Hematopoietic multipotent progenitor cell treated with erythropoietin and hydrocortisone succinate and interleukin-3 and kit ligand, for 15 days (in vitro differentiated cells): ENCODE data around the gene MPP4.
"Not testable (repeated sequence)": the region's sequence is repeated elsewhere in the genome, so short reads cannot be mapped to it uniquely, and the experiment has no call there.

Source experiments
- DNase-seq: peaks from one replicate; pipeline ENCODE4 v3.0.0-alpha.2; 2015; ENCODE audit warnings: low spot score

Gene MPP4

DNA sequence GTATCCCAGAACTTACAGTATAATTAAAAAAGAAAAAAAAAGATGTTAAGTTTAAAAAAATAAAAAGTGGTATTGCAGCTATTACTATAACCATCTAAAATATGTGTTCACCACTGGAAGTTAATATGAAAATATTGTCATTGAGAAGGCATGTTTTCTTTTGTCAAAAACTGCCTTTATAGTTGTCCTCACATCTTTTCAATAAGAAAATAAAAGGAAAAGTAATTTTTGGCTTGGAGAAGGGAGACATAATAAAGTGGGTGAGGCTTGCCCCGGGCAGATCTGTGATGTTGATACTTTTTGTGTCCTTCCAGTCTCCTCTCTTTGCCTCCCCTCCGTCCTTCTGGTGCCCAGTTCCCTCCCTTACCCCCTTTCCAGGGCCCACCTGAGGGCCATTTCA is 24.9 kb downstream of the MPP4 start:
- no peak for DNase-seq

DNA sequence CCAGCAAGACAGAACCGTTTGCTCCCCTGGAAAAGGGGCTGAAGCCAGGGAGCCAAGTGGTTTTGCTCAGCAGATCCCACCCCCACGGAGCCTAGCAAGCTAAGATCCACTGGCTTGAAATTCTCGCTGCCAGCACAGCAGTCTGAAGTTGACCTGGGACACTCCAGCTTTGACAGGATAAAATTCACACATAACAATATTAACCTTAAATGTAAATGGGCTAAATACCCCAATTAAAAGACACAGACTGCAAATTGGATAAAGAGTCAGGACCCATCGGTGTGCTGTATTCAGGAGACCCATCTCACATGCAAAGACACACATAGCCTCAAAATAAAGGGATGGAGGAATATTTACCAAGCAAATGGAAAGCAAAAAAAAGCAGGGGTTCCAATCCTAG is 27.2 kb downstream of the MPP4 start:
- DNase-seq: not testable (repeated sequence)

DNA sequence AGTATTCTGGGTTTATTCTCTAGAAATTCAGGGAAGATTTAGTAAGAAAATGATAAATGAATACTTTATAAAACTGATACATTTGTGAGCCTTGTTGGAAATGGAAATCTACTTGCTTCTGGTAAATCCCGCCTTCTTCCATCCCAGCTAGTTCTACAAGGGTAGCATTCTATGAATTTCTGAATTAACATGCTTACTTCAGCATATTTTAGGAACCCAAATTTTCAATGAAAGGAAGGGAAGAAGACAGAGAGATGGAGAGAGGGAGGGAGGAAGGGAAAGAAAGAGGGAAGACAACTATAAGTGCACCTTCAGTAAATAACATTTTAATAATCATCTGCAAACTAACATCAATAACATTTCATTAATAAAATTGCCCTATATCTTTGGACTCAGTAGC is 28.6 kb downstream of the MPP4 start:
- no peak for DNase-seq

DNA sequence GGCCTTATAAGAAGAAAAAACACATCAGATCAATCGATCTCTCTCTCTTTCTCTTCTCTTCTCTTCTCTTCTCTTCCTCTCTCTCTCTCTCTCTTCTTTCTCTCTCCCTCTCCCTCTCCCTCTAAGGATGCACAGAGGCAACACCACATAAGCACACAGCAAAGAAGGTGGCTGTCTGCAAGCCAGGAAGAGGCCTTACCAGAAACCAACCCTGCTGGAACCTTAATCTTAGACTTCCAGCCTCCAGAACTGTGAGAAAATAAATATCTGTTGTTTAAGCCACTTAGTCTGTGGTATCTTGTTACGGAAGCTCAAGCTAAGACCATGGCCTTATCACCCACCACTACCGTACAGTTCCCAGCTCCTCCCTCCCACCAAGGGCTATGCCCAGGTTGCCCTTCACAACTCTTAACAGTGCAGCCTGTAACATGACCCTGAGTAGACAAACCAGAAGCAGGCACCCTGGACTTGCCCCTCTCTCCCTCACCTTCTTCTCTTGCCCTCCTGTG is 30.0 kb downstream of the MPP4 start:
- no peak for DNase-seq

DNA sequence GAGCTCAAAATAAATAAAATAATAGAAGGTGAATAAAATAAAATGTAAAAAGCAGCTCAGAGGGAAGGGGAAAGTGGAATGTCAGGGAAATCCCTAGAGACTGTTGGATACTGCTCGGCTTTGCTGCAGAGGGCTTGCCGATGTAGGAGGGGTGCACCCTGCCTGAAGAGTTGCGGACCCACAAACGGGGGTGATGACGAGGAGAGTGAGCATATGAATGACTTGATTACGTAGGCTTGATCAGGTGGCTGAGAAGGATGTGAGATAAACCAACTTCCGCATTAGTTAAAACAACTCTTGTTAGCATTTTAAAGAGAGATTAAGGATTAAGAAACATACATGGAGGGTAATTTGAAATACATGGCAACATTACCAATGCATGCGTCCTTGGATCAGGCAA is 34.1 kb downstream of the MPP4 start:
- DNase-seq: no peak

DNA sequence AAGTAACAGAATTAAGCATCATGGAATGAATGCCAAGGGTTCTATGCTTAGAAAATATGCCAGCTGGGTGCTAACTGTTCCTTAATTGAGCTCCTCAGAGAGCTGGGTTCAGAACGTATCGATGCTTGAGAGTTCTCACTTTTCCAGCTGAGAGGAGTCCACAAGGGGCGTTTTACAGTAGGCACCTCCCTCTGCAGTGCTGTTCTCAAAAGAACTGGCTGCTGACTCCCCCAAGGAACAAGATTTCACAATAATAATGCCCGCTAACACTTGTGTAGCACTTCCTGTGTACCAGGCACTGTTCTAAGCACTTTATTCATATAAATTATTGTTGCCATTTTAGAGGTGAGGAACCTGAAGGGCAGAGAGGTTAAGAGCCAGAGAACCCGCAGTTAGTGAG is 37.1 kb downstream of the MPP4 start:
- no peak for DNase-seq

DNA sequence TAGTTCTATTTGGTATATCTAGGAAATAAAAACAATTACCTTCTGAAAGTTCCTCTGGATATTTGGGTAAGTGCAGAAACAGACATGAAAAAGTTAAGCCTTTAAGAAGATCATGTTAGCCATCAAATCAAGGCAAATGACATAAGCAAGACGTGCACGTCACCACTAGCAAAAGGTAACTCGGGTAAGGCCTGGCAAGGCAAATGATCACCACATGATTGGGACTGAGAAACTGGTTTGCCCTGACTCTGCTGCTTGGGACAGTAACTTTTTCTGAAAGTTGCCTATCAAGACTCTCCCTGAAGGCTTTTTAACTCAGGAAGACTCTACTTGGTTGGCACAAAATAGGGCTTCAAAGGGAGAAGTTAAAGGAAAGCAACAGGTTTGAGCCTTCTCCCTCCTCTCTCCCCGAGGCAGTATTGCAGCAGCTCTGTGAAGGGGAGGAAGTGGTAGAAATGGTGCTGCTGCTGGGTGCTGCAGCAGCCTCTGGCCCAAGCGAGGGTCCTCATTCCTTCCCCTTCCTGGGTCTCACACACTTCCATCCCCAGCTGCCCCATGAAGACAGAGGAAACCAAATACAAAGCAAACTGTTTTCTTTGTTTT is 38.0 kb downstream of the MPP4 start:
- DNase-seq: no peak

DNA sequence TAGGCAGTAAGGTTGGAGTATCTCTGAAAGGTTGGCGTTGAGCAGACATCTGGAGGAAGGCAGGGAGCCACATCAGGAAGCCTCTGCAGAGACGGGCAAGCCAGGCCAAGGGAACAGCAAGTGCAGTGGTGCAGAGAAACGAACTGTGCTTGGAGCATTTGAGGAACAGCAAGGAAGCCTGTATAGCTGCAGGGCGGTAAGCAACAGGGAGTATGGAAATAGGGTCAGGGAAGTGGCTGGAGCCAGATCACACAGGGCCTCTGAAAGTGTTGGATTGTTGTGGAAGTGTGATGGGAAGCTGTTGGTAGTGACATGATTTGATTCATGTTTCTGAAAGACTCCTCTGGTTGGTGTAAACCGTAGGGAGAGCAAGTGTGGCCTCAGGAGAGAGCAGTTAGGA is 41.7 kb downstream of the MPP4 start:
- no peak for DNase-seq

DNA sequence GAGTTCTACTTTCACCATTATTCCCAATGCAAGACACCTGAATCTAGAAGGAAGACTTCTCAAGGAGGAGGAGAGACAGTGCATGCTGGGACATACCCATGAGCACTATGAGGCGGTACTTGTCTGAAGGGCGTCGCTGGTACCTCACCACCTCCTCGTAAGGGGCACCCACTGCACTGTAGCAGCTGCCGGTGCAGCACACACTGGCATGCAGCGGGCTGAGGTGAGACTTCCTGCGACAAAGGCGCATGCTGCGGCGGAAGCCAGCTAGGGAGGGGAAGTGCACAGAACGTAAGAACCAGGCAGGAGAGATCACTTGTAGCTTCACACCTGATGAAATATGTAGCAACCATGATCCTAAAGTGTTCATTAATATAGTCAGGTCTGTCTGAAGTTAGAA is 42.3 kb downstream of the MPP4 start:
- DNase-seq: no peak

DNA sequence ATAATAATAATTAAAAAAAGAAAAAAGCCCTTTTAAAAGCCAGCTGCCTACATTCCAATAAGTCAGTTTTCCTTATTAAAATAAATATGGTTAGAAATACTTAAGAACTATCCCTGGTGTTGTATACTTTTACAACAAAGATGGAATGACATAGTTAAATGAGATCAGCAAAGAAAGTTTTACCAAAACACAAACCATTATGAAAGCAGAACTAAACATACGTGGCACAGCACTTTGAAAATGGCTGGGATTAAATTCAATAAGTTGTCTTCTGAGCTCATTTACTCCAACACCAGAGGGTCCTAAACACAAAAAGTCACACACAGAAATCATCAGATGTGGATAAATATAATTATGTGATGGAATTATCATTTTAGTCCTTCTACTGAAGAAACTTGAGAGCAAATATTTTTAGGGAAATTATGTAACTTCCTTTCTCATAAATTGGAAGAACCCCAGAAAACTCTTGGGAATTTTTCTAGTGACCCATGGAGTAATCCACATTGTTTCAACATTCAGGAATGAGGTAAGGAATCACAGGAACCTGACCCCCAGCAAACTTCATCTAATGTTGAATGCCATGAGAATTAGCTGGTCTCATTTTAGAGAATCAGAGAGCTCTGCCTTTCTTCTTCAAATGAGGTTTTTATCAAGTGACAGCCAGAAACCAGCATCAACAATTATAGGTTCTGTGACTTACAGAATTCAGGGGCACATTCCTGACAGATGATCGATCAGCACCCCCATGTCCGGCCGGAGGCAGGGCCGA is 43.6 kb downstream of the MPP4 start:
- no peak for DNase-seq

DNA sequence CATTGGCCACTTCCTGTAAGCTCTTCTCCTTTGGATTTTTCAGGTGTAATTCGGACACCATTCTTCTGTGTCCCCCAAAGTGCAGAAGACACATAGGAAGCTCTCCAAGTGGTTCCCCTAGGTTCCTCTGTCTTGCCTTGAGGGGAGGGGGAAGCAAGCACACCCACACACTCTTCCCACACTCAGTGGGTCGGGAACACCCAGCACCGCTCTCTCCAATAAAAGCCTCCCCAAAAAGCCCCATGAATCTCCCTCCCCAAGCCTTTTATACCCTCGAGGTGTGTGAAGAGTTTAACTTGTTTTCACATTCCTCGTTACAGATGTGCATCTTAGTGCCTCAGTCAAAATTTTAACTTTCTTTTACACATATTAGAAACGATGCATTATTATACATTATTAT is 45.2 kb downstream of the MPP4 start:
- no peak for DNase-seq

DNA sequence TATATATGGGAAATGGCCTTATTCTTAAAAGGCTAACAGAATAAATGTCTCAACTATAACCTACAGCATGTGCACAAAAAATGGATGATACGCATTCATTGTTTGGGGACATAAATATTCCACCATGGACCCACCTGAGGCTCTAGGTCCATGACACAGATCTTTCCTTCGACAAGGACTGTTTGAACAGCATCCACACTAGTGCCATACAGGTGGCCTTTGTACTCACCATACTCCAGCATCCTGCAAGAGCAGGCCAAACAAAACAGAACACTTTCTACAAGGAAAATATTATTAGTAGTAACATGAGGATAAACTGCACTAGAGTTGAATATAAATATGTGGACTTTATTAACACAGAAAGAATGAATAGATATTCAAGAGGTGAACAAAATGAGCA is 49.0 kb downstream of the MPP4 start:
- DNase-seq: no peak

DNA sequence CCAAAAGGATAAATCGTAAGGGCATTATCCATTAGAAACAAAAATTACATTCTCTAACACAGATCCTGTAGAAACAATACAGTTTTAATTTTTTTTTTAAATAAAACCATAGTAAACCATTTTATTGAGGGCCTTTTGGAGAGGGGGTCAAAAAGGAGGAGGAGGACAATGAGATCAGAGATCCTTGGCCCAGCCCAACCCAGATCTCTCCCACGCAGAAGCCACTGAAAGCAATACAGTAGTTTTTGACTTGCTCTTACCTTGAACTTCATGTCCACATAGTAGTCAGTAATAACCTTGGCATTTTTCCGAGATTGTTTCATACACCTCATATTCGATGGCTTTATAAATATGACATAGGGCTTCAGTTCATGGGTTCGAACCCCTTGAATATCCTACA is 51.0 kb downstream of the MPP4 start:
- DNase-seq: no peak

DNA sequence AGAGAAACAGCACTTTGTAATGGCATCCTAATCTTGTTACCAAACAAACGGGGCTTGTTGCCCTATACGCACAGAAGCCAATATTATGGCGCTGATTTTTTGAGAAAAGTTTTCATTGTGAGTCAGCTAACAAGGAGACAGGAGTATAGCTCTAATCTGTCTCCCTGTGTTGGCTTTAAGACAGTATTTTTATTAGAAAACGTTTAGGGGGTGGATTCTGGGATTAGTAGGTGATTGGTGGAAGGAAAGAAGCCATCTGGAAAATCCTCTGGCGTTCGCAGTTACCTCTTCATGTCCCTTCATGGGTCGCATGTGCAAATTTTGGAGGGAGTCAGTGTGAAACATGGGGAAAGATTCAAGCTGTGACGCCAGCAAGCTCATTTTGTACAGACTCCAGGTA is 54.4 kb downstream of the MPP4 start:
- no peak for DNase-seq

DNA sequence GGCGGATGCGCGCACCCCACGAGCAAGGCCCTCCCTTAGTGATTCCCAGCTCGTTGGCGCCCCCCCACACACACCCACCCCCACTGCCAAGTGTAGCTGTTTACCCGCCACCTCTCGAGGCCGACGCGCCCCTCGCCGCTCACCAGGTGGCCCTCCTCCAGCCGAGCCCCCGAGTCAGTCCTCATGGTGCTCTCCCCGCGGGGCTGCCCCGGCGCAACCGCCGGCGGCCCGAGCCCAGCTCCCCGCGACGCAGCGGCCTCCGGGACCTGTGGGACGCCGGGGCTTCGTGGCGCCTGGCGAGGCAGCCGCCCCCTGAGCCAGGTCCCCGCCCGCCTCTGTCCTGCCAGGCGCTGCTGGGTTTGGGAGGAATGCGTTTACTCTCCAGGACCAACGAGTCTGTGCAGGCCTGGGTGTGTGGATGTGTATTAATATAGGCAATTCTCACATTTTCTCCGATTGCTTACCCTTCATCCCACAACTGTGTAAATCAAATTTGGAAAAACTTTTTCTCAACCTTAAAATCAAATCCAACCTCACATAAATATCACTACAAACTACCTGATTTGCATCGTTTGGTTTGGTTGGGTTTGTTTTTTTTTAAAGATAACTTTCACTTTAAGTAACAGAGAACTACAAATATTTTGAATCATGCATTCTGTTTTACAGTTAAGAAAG is 55.1 kb downstream of the MPP4 start, which contains the start of gene TMEM237:
TSS of gene TMEM237 (minus strand) at position 288 of the 675 bp plus-strand sequence. CDS start at position 185, 103 bp downstream.
- DNase-seq: no peak

DNA sequence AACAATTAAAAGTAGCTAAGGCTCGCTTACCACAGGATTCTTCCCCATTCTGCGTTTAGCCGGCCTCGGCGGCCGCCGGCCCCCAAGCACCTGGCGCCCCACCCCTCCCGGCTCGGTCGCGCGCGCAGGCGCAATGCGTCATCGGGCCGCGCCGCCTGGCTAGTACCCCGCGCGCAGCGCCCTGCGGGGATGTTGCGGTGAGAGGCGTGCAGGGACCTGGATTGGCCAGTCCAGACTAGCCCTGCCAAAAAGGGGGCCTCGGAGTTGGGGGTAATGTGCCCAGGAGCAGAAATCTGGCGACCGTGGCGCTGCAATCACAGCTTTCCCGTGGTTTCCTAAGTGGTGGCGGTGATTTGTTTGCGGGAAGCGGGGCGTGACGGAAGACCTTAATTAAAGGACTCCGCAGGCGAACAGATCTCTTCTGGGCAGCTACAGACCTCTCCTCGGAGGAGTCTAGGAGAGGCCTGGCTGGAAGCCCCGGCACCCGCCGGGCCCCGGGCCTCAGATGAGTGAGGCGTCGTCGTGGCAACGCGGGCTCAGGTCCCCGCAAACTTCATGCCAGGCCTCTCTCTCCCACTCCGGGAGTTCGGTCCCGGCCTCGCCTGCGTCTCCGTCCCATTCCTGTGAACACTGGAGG is 55.7 kb downstream of the MPP4 start:
- peak; percentile 76 for DNase-seq

DNA sequence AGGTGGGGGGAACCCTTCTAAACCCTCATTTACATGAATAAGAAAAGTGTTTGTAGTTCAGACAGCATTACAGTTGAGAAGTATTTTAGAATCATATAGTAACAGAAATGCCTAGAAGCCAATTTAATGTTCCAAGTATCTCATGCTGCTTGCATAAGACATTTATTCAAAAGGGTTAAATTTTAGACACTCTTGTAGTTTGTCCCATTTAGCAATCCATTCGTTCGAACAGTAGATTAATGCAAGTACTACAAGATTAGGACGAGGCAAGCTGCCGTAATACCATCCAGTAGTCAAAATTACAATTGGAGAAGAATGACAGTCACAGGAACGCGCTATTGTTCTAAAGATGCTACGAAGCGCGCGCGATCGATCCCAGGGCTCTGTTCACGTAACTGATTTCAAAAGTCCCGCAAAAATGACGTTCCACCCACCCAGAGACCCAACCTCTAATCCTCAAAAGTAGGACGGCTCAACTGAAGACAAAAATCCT is 56.3 kb downstream of the MPP4 start:
- DNase-seq: no peak

DNA sequence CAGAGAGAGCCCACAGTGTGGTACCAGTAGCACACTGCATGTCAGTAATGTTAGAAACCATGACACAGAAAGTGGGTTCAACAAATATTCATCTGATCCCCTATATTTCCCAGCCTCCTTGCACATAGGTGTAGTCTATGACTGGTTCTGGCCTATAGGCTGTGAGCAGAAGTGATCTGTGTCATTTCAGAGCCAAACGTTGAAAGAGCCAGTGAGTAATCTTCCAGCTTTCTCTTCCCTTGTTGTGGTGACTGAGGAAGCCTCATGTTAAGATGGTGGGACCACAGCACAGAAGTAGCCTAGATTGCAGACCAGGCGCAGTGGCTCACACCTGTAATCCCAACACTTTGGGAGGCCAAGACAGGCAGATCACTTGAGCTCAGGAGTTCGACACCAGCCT is 59.2 kb downstream of the MPP4 start:
- DNase-seq: no peak

DNA sequence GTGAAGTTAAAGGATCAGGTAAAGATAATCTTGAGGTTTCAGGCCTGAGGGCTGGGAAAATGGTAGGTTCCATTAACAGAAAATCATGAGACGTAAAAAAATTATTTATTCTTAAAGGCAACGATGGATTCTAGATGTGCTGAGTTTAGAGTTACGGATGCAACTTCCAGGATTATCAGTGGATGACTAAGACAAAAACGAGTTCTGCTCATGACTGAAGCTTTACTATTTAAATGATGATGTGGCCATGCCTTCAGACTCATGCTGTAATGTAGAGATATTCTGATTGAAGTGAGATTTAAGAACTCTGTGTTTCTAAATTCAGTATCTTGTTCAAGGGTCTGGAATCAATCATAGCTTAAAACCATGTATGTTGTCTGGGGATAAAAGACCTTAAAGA is 60.1 kb downstream of the MPP4 start:
- DNase-seq: no peak

DNA sequence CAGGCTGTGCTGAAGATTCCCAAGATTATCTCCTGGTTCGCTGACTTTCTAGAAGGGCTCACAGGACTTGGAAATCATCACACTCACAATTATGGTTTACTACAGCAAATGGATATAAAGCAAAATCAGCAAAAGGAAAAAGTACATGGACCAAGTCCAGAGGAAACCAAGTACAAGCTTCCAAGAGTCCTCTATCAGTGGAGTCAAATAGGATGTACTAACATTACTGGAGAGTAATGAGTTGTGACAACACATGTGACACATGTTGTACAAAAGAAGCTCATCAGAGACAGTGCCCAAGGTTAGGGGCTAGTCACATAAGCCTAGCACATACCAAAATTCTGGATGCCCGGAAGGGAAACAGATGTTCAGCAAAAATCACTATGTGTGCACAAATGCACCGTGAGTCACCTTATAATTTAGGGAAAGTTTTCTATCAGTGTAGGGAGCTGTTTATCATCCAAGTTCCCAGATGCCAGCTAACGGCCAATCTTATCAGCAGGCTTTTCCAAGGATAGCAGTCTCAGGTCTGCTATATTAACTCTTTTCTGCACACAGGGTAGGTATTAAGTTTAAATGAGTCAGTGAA is 64.7 kb downstream of the MPP4 start:
- DNase-seq: no peak

DNA sequence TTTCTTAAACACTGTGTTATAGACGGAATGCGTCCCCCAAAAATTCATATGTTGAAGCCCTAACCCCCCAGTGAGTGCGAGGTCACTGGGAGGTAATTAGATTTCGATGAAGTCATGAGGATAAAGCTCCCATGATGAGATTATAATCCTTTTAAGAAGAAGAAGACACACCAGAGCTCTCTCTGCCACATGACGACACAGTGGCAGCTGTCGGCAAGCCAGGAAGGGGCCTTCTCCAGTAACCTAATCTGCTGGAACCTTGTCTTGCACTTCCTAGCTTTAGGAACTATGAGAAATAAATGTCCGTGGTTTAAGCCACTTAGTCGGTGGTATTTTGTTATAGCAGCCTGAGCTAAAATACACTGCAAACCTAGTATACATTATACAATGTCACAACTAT is 67.4 kb downstream of the MPP4 start:
- no peak for DNase-seq

DNA sequence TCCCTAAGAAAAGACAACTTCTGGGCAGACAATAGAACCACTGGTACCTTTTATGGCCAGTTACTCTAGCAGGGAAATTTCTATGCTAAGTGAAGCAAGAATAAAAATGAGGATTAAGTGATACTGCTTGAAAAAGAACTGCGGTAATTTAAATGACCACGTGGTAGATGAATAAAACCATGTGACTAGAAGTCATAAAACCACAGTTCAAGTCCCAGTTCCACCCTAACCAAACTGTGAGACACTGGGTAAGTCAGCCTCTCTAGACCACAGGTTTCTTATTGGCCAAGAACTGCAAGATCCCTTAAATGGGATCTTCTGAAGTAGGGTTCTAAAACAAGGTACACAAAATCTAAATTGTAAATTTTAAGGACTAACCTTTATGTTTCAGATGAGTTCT is 67.9 kb downstream of the MPP4 start:
- DNase-seq: no peak
